WTC11 (cell line): ENCODE measurements around the gene TMEM43.

Experiments
- ATF3 ChIP-seq: sonication (generic); formaldehyde crosslinking; conservative IDR thresholded peaks from 2 replicates; pipeline ENCODE4 v1.8.1; 2022; ENCODE audit warnings: mild to moderate bottlenecking, missing genetic modification reagents
- CTCF ChIP-seq: fragments of 200-600 bp; IDR thresholded peaks from 2 replicates; pipeline ENCODE4 v1.8.0; 2022; ENCODE audit warnings: antibody characterized with exemption
- MXD4 ChIP-seq: fragments of 250-450 bp; sonication (Bioruptor Pico); IDR thresholded peaks from 2 replicates; pipeline ENCODE4 v1.8.0; 2021; ENCODE audit warnings: mild to moderate bottlenecking, moderate library complexity, borderline replicate concordance
- USF2 ChIP-seq: sonication (generic); formaldehyde crosslinking; IDR thresholded peaks from 2 replicates; pipeline ENCODE4 v1.8.1; 2023; ENCODE audit warnings: mild to moderate bottlenecking, missing genetic modification reagents, moderate library complexity
- ZNF423 ChIP-seq: fragments of 250-450 bp; sonication (Bioruptor Pico); IDR thresholded peaks from 2 replicates; pipeline ENCODE4 v2.1.2; 2022; ENCODE audit warnings: mild to moderate bottlenecking, moderate library complexity

GRCh38 chr3:14132689-14133088 lies 7.8 kb downstream of the TMEM43 start:
- TF ChIP-seq CTCF (no peak), MXD4 (no peak), ATF3 (CRISPR knock-in tag) (no peak), ZNF423 (CRISPR knock-in tag) (no peak), USF2 (no peak)
